H9 (cell line): Measurements from ENCODE around the gene MTIF2. TPM values are rescaled to one million over a fixed set of nuclear protein-coding genes. Genes with fewer than 3 reads are reported as not detected.
"Not testable (repeated sequence)": the region's sequence is repeated elsewhere in the genome, so short reads cannot be mapped to it uniquely, and the experiment has no call there.

Source experiments
- DNase-seq: peaks from one replicate; pipeline ENCODE4 v3.0.0-alpha.2; 2017
- H2AFZ ChIP-seq: one replicate; pipeline ENCODE4 v1.6.1; 2013; ENCODE audit warnings: mild to moderate bottlenecking, low read length, control low read depth, moderate library complexity
- H2AK5ac ChIP-seq: 2 replicates; pipeline ENCODE4 v1.6.1; 2013; ENCODE audit warnings: low read length, control low read depth, mixed read lengths; ENCODE audit not compliant: insufficient read length
- H2BK120ac ChIP-seq: one replicate; pipeline ENCODE4 v1.6.1; 2013; ENCODE audit warnings: low read depth, mild to moderate bottlenecking, low read length, control low read depth, inconsistent platforms; ENCODE audit not compliant: poor library complexity, severe bottlenecking
- H2BK12ac ChIP-seq: 2 replicates; pipeline ENCODE4 v1.6.1; 2013; ENCODE audit warnings: low read length, control low read depth, mixed read lengths, low read depth; ENCODE audit not compliant: insufficient read length
- H2BK15ac ChIP-seq: 2 replicates; pipeline ENCODE4 v1.6.1; 2013; ENCODE audit warnings: low read depth, low read length, control low read depth
- H2BK20ac ChIP-seq: one replicate; pipeline ENCODE4 v1.6.1; 2013; ENCODE audit warnings: low read depth, mild to moderate bottlenecking, low read length, control low read depth, inconsistent platforms; ENCODE audit not compliant: poor library complexity, severe bottlenecking
- H2BK5ac ChIP-seq: 2 replicates; pipeline ENCODE4 v1.6.1; 2013; ENCODE audit warnings: low read length, control low read depth, mixed read lengths; ENCODE audit not compliant: insufficient read length
- H3K14ac ChIP-seq: 2 replicates; pipeline ENCODE4 v1.6.1; 2013; ENCODE audit warnings: low read length, control low read depth; ENCODE audit not compliant: insufficient read depth
- H3K18ac ChIP-seq: 2 replicates; pipeline ENCODE4 v1.6.1; 2013; ENCODE audit warnings: low read depth, mild to moderate bottlenecking, mixed read lengths, low read length, control low read depth; ENCODE audit not compliant: insufficient read length
- H3K23ac ChIP-seq: 2 replicates; pipeline ENCODE4 v1.6.1; 2013; ENCODE audit warnings: low read length, control low read depth, mixed read lengths, low read depth; ENCODE audit not compliant: insufficient read length
- H3K23me2 ChIP-seq: 2 replicates; pipeline ENCODE4 v1.6.1; 2013; ENCODE audit warnings: low read depth, mild to moderate bottlenecking, mixed read lengths, low read length, control low read depth; ENCODE audit not compliant: insufficient read length, poor library complexity, severe bottlenecking
- H3K27ac ChIP-seq: 2 replicates; pipeline ENCODE4 v1.5.1; 2013; ENCODE audit warnings: low read length, control low read depth, mixed read lengths, low read depth; ENCODE audit not compliant: insufficient read length
- H3K27me3 ChIP-seq: 2 replicates; pipeline ENCODE4 v1.6.1; 2013; ENCODE audit warnings: low read length, control low read depth, inconsistent platforms; ENCODE audit not compliant: insufficient read depth
- H3K4ac ChIP-seq: 2 replicates; pipeline ENCODE4 v1.6.1; 2013; ENCODE audit warnings: low read depth, mild to moderate bottlenecking, control low read depth, inconsistent platforms, low read length, moderate library complexity
- H3K4me1 ChIP-seq: 2 replicates; pipeline ENCODE4 v1.6.1; 2013; ENCODE audit warnings: low read length, control low read depth, inconsistent platforms; ENCODE audit not compliant: insufficient read depth
- H3K4me2 ChIP-seq: 2 replicates; pipeline ENCODE4 v1.6.1; 2013; ENCODE audit warnings: low read length, control low read depth, mixed read lengths; ENCODE audit not compliant: insufficient read length, insufficient read depth
- H3K56ac ChIP-seq: 2 replicates; pipeline ENCODE4 v1.6.1; 2013; ENCODE audit warnings: low read depth, mild to moderate bottlenecking, mixed read lengths, low read length, control low read depth; ENCODE audit not compliant: insufficient read length
- H3K79me1 ChIP-seq: 2 replicates; pipeline ENCODE4 v1.6.1; 2013; ENCODE audit warnings: low read depth, mild to moderate bottlenecking, moderate library complexity, low read length, control low read depth, inconsistent platforms; ENCODE audit not compliant: insufficient read depth, poor library complexity, severe bottlenecking
- H3K79me2 ChIP-seq: 2 replicates; pipeline ENCODE4 v1.6.1; 2013; ENCODE audit warnings: low read length, control low read depth, inconsistent platforms; ENCODE audit not compliant: insufficient read depth
- H3K9ac ChIP-seq: 2 replicates; pipeline ENCODE4 v1.6.1; 2013; ENCODE audit warnings: low read length, control low read depth, mixed read lengths; ENCODE audit not compliant: insufficient read length; ENCODE audit errors: extremely low read depth
- H3K9me3 ChIP-seq: one replicate; pipeline ENCODE4 v1.6.1; 2013; ENCODE audit warnings: low read depth, low read length, inconsistent platforms; ENCODE audit not compliant: control insufficient read depth
- H3T11ph ChIP-seq: one replicate; pipeline ENCODE4 v1.6.1; 2013; ENCODE audit warnings: mild to moderate bottlenecking, low read length, control low read depth, inconsistent platforms
- H4K20me1 ChIP-seq: one replicate; pipeline ENCODE4 v1.6.1; 2013; ENCODE audit not compliant: control insufficient read depth, insufficient read length, insufficient read depth
- H4K5ac ChIP-seq: 2 replicates; pipeline ENCODE4 v1.6.1; 2013; ENCODE audit warnings: low read depth, mild to moderate bottlenecking, mixed read lengths, low read length, control low read depth; ENCODE audit not compliant: insufficient read length
- H4K8ac ChIP-seq: replicated peaks from 2 replicates; pipeline ENCODE4 v1.6.1; 2013; ENCODE audit warnings: low read length, control low read depth, mixed read lengths, low read depth; ENCODE audit not compliant: insufficient read length
- H4K91ac ChIP-seq: 2 replicates; pipeline ENCODE4 v1.6.1; 2013; ENCODE audit warnings: low read depth, mild to moderate bottlenecking, moderate library complexity, mixed read lengths, low read length, control low read depth; ENCODE audit not compliant: insufficient read length
- H3K27ac Mint-ChIP-seq, 3 experiments: 2 replicates in 2 of 3; 3 replicates in 1 of 3; pipeline ENCODE4 v1.8.0; 2020 to 2021; ENCODE audit warnings: mixed read lengths in 3 of 3, mild to moderate bottlenecking in 1 of 3, moderate library complexity in 1 of 3
- H3K27me3 Mint-ChIP-seq: 2 replicates; pipeline ENCODE4 v1.8.0; 2021; ENCODE audit warnings: low read depth, mild to moderate bottlenecking, moderate library complexity, mixed read lengths
- H3K36me3 Mint-ChIP-seq, 3 experiments: 2 replicates in 2 of 3; 3 replicates in 1 of 3; pipeline ENCODE4 v1.8.0; 2020 to 2021; ENCODE audit warnings: low read depth in 3 of 3, mixed read lengths in 3 of 3; ENCODE audit not compliant: insufficient read depth in 1 of 3
- H3K4me1 Mint-ChIP-seq, 2 experiments: 2 replicates each; pipeline ENCODE4 v1.8.0; 2020; ENCODE audit warnings: mixed read lengths in 2 of 2
- H3K4me3 Mint-ChIP-seq, 2 experiments: 2 replicates in 1 of 2; 3 replicates in 1 of 2; pipeline ENCODE4 v1.8.0; 2020 to 2021; ENCODE audit warnings: mild to moderate bottlenecking in 2 of 2, mixed read lengths in 2 of 2, moderate library complexity in 1 of 2
- H3K9me3 Mint-ChIP-seq, 2 experiments: 2 replicates in 1 of 2; 3 replicates in 1 of 2; pipeline ENCODE4 v1.8.0; 2020; ENCODE audit warnings: mild to moderate bottlenecking in 2 of 2, mixed read lengths in 2 of 2, moderate library complexity in 1 of 2
- WGBS: extraction: QIAGEN DNeasy Blood & Tissue Kit; methylation state at CpG from one replicate; pipeline ENCODE4 v1.1.7; 2013; ENCODE audit warnings: missing lambda C conversion rate, low lambda C conversion rate, mixed read lengths; ENCODE audit not compliant: insufficient read length; ENCODE audit errors: extremely low coverage; 5-methylcytosine and 5-hydroxymethylcytosine counted together
- total RNA-seq: library from RNA; stranded (reverse); gene quantifications from 2 replicates; pipeline ENCODE4 v1.2.1, GENCODE V29; 2021

MTIF2 gene
- total RNA-seq, 1 experiment from 2014 or later: 35.6 TPM

DNA sequence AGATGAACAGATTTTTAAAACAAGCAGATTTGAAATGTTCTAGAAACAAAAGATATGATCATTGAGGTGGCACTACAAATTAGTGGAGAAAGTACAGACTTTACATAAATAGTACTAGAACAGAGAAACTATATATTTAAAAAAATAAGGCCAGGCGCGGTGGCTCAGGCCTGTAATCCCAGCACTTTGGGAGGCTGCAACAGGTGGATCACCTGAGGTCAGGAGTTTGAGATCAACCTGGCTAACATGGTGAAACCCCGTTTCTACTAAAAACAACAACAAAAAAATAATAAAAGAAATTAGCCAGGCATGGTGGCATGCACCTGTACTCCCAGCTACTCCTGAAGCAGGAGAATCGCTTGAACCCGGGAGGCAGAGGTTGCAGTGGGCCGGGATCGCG lies 82.2 kb downstream of the MTIF2 start:
- H3T11ph ChIP-seq, H4K8ac ChIP-seq, H3K18ac ChIP-seq, H3K4ac ChIP-seq, H3K4me1 Mint-ChIP-seq, H3K36me3 Mint-ChIP-seq, H3K56ac ChIP-seq, H3K27me3 ChIP-seq, H3K4me3 Mint-ChIP-seq, H3K9me3 ChIP-seq, H3K79me1 ChIP-seq, H3K9me3 Mint-ChIP-seq, H3K14ac ChIP-seq, H2AK5ac ChIP-seq, H2BK20ac ChIP-seq, H4K5ac ChIP-seq, H3K27me3 Mint-ChIP-seq, H3K4me2 ChIP-seq, H2BK15ac ChIP-seq, DNase-seq, H3K23me2 ChIP-seq, H4K20me1 ChIP-seq, H3K4me1 ChIP-seq, H4K91ac ChIP-seq, H3K23ac ChIP-seq, H2BK5ac ChIP-seq, H2AFZ ChIP-seq, H2BK120ac ChIP-seq, H3K27ac Mint-ChIP-seq, H2BK12ac ChIP-seq, H3K79me2 ChIP-seq, H3K27ac ChIP-seq, H3K9ac ChIP-seq: not testable (repeated sequence)
- WGBS: no CpG with 5 or more reads among the region's 8 CpGs

Other genes with a start within 250 kb of the MTIF2 start
- gene RTN4, start 218.8 kb downstream of the MTIF2 start, total RNA-seq: 200 and 205 TPM in 2 replicates
- 8.0 and 9.2 TPM in 2 replicates for gene CLHC1, start 36.9 kb downstream of the MTIF2 start, total RNA-seq
- gene RPS27A, start 36.5 kb downstream of the MTIF2 start, total RNA-seq: 1,367 and 1,415 TPM in 2 replicates
- gene CCDC88A, start 150.6 kb upstream of the MTIF2 start, total RNA-seq: 87.5 and 91.8 TPM in 2 replicates